Esophagus muscularis mucosa (tissue), 3 donors: Measurements from ENCODE around the gene AFG1L.

Source experiments
- POLR2A ChIP-seq: fragments of 450-650 bp; IDR thresholded peaks from one replicate; pipeline ENCODE4 v1.6.1; 2017; ENCODE audit warnings: antibody characterized with exemption, moderate library complexity, mild to moderate bottlenecking, low read depth
- POLR2AphosphoS5 ChIP-seq, 2 donors: sonication (generic); formaldehyde crosslinking; IDR thresholded peaks; one replicate each; pipeline ENCODE4 v1.6.1; 2017; ENCODE audit warnings: antibody characterized with exemption in 2 of 2
- TF ChIP-seq, protein P1 (sequence below), 3 experiments: fragments of 200-600 bp in 2 of 3; fragments of 450-650 bp in 1 of 3; sonication (generic) in 2 of 3; IDR thresholded peaks; one replicate each; pipeline ENCODE4 v1.5.1; 2017 to 2019; ENCODE audit warnings: antibody characterized with exemption in 3 of 3, mild to moderate bottlenecking in 2 of 3, moderate library complexity in 1 of 3

GRCh38 chr6:108362455-108362854 lies 67.6 kb downstream of the AFG1L start:
- TF ChIP-seq POLR2A (no peak), POLR2AphosphoS5 (IDR thresholded peaks at IDR 0.05) (no peak)
- TF ChIP-seq, protein P1, sequence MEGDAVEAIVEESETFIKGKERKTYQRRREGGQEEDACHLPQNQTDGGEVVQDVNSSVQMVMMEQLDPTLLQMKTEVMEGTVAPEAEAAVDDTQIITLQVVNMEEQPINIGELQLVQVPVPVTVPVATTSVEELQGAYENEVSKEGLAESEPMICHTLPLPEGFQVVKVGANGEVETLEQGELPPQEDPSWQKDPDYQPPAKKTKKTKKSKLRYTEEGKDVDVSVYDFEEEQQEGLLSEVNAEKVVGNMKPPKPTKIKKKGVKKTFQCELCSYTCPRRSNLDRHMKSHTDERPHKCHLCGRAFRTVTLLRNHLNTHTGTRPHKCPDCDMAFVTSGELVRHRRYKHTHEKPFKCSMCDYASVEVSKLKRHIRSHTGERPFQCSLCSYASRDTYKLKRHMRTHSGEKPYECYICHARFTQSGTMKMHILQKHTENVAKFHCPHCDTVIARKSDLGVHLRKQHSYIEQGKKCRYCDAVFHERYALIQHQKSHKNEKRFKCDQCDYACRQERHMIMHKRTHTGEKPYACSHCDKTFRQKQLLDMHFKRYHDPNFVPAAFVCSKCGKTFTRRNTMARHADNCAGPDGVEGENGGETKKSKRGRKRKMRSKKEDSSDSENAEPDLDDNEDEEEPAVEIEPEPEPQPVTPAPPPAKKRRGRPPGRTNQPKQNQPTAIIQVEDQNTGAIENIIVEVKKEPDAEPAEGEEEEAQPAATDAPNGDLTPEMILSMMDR (IDR thresholded peaks at IDR 0.05): no peak
